Raji (cell line): Measurements from ENCODE around the gene FGF14.

ENCODE experiments used
- POLR2A ChIP-seq: IDR thresholded peaks from 2 replicates; pipeline ENCODE4 v1.6.1; 2011; ENCODE audit warnings: low read depth, low read length, control low read depth; ENCODE audit not compliant: insufficient read depth

Gene FGF14

DNA sequence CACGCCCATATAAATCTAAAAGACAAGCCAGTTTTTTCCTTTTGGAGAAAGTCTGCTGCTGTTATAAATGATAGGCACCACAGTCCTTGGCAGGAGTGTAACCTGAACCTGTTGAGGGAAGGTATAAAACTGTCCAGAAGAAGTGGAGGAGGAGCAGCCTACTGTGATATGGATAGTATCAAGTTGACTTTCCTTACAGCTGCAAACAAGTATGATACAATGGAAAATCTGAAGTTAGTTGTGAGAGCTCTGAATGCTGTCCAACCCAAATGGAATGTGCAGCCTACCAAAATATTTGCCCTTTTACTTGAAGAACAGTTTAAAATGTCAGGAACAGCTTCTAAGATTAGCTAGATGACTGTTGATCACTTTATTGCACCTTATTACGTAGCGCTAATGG is 399.6 kb downstream of the FGF14 start:
- no peak for TF ChIP-seq POLR2A

DNA sequence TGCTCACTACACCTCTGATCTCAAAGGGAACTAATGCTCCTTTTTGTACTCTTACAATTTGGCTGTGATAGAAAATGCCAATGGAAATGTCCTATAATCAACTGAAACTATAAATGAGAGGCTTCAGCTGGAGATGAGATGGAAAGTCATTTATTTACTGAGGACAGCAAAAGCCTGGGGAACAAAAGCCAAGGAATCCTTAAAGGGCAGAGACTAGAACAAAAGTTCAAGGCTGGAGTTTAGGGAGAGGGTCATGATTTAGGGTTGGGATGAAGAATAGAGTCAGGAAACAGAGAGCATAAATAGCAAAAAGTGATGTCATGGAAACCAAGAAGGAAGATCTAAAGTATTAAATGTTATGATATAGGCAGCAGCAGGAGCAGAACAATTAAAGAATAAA is 401.1 kb downstream of the FGF14 start:
- no peak for TF ChIP-seq POLR2A

DNA sequence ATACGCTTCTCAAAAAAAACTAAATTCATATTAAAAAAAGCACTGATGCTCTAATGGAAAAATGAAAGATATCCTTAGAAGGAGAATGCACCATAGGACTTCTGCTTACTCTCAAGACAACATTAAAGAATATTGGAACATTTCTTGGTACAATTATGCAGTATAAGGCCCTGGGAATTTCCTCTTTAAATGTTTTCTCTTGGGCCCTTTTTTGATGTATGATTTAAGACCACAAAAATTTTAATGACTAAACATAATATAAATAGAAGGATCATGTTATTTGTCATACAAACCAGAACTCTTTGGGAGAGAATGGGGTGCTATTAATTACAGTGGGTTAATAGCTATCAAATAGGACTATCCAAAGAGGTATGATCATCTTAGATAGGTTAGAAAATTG is 403.7 kb downstream of the FGF14 start:
- no peak for TF ChIP-seq POLR2A

DNA sequence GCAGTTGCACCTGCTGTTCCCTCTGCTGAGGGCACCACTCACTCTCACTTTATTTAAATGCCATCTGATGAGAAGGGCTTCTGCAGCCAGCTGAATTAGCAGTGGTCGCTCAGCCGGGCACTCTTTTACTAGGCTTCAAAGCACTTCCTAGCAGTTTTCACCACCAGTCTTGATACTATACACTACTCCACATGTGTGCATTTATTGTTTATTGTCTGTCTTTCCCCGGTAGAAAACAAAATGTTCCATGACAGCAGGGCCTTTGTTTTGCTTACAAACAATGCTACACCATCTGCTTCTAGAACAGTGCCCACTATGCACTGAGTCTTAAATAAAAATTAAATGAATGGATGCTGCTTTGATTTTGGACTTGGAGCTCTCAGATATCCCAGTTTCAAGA is 404.9 kb downstream of the FGF14 start:
- no peak for TF ChIP-seq POLR2A

DNA sequence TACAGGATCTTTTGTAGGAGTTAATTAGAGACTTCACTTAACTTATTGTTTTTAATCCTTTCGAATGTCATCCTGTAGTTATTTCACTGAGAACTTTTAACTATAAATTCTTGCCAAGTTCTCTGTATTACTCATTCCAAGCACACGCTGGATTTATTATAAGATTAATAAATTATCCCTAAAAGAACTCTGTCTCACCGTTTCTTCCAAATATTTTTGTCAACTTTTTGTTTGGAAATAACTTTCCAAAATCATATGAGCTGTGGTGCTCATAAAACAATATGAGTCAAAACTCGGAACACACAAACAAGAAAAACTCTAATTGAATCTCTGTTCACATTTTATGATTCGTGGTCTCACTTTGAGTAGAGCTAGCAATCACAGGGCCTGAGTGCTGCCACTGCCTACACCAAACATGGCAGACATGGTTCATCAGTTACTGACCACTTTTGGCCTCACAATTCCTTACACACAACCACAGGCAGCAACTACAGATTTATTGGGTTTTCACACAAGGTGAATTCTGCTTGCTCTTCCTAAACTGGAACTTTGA is 412.0 kb downstream of the FGF14 start:
- no peak for TF ChIP-seq POLR2A

- TF ChIP-seq POLR2A: no peak
These were observed 413.7 kb downstream of the FGF14 start for GRCh38 chr13:101988140-101988539.

- no peak for TF ChIP-seq POLR2A
These were observed 415.5 kb downstream of the FGF14 start for GRCh38 chr13:101986316-101986715.

DNA sequence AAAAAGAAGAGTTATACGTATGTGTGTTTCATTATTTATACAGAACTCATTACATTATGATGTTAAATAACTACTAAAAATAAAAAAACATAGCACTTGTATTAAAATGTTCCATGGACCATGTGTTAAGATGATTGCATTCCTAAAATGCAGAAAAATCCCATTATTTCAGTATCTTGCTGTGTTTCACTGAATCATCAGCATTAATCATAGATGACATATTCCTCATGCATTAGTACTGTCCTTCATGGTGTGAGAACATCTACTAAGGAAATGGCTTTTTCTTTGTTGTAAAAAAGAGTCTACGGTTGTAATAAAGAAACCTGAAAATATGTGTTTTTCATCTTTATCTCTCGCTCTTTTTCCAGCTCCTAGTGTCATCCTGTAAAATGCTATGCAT is 416.5 kb downstream of the FGF14 start:
- TF ChIP-seq POLR2A: no peak

GRCh38 chr13:101982903-101983302 is 418.9 kb downstream of the FGF14 start:
- TF ChIP-seq POLR2A: no peak

GRCh38 chr13:101979825-101980224 is 422.0 kb downstream of the FGF14 start:
- no peak for TF ChIP-seq POLR2A

GRCh38 chr13:101978552-101979315 is 423.1 kb downstream of the FGF14 start:
- no peak for TF ChIP-seq POLR2A

GRCh38 chr13:101977475-101977874 is 424.4 kb downstream of the FGF14 start:
- TF ChIP-seq POLR2A: no peak

GRCh38 chr13:101972191-101972590 is 429.7 kb downstream of the FGF14 start:
- no peak for TF ChIP-seq POLR2A

DNA sequence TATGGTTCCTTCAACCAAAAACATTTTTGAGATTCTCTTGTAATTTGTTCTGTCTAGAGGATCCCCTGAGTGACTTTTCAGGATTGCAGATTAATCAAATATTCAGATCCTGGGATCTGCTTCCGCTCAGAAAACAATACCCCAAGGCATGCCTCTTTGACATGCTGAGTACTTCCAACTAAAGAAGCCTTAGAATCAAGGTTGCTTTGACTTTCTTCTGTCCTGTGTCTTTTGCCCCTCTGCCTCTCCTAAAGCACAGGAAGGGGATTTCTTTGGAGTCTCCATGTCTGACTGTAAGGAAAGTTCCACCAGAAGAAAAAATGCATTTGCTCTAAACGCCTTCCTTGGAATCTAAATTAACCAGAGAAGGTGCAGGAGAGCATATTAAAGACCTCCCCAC is 431.5 kb downstream of the FGF14 start:
- TF ChIP-seq POLR2A: no peak

DNA sequence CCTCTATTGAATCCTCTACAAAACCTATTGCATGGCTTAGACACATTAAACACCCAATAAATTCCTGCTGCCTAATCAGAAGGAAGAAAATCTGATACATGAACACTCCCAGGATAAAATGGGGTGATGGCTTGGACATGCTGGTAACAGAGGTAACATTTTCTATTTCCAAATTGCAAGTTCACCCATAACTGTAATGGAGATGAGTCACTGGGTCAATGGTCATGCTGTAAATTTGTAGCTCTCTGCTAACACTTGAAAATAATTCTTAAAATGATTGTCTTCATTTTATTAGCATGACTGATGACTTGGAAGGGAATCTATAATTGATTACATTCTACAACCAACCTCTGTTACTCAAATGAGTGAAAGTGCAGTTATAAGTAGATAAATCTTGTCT is 434.1 kb downstream of the FGF14 start:
- no peak for TF ChIP-seq POLR2A

DNA sequence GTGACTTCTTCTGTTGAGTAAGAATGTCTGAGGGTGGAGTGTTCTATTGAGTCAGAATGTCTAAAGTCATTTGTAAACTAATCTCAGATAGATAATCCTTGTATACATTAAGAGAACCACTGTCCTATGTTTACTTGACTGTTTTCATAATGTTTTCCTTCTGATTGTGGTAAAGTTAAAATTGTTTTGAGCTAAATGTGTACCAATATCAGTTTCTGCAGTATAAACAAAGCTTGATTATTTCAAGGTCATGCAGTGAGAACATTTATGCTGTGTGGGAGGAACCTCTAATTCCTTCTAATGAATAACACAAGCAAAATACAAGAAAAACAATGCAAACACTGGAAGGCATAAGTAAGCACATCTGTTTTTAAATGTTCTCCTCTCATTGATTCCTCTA is 434.6 kb downstream of the FGF14 start:
- TF ChIP-seq POLR2A: no peak

GRCh38 chr13:101965096-101965495 is 436.8 kb downstream of the FGF14 start:
- no peak for TF ChIP-seq POLR2A

DNA sequence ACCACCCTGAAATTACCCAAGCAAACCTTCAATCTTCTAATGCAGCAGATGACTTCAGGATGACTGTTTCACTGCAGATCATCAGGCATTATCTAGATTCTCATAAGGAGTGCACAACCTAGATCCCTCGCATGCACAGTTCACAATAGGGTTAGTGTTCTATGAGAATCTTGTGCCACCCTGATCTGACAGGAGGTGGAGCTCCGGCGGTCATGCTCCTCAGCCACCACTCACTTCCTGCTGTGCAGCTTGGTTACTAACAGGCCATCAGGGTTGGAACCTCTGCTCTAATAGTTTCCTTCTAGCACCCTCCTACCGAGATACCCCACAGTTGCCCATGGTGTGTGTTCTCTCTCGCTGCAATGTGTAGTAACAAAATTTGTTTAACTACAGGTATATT is 442.8 kb downstream of the FGF14 start:
- no peak for TF ChIP-seq POLR2A

- no peak for TF ChIP-seq POLR2A
These were observed 446.1 kb downstream of the FGF14 start for GRCh38 chr13:101955764-101956163.
